HTR-8/SVneo (cell line): ENCODE data around the gene MRPL33.
A peak's percentile ranks its signal among the peaks of the same experiment; 100 is the strongest.

Source experiments
- DNase-seq: peaks from one replicate; pipeline ENCODE4 v3.0.0; 2011; ENCODE audit warnings: low spot score, mixed read lengths; ENCODE audit not compliant: insufficient read length
- FAIRE-seq: peaks from 2 replicates; lab custom pipeline; 2011; peaks lifted over from hg19 to GRCh38; lab: Jason Lieb, UNC

Gene MRPL33

DNA sequence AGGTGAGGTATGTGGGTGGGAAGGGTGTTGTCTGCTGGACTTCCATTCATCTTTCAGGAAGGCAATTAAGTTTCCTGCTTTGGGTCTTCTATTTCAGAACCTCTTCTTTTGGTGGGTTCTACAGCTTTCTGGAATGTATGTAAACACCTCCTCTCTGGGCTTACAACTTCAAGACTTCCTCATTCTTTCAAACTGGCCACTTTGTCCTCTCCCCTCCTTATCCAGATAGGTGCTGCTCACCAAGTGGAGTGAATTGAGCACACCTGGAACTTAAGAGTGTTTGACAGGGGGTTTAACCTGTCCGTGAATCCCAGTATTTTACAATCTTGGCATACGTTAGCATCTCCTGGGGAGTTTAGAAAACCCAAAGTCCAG, 5.2 kb upstream of the MRPL33 start:
- FAIRE-seq (no peak), DNase-seq (no peak)

DNA sequence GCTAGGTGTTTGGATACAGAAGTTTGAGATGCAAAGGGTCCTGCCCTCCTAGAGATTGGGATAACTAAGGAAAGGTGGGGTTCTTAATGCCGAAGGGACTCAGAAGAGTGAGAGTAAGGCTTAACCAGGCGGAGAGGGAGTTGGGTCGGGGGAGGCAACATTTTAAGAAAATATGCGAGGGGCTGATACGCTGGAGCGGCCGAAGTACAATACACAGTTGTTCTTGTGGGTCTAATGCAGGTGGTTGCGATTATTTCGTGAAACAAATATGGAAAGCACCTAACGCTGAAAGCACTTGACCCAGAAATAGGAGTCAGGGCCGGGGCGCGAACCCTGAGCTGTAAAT, 344 bp upstream of the MRPL33 start:
- no peak for FAIRE-seq
- no peak for DNase-seq

DNA sequence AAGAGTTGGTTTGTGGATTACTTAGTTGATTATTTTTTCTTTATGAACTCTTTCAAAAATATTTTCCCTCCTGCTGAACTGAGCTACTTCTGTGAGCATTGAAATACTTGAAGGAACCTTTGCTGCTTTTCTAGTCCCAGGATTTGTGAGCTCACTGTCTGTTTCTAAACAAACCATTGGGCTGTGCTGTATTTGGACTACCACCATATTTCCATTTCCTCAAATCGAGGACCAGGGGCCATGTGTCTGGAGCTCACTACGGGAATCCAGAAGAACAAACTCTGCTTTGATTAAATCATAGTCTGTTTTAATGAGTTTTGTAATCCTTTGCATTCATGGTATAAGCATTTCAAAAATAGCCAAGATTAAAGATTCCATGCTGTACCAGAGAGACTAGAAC, 1.3 kb downstream of the MRPL33 start:
- DNase-seq (no peak), FAIRE-seq (no peak)

DNA sequence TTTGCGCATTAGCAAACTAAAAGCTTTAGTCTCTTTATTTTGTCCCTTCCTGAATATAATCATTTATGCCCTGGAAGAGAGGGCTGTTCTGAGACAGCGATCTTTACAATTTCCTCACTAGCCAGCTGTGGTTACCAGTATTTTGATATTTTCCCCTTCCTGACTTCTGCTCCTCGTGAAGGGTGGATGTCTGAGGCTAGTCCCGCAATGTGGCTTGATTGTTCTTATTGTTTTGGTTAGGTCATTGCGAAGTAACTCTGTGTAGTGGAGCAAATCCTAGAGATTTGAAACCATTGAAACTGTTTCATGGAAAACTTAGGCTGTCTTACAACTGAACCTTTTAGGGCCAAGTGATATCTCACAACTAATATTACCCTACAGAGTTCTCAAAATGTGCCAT, 2.4 kb downstream of the MRPL33 start:
- no peak for DNase-seq
- no peak for FAIRE-seq

DNA sequence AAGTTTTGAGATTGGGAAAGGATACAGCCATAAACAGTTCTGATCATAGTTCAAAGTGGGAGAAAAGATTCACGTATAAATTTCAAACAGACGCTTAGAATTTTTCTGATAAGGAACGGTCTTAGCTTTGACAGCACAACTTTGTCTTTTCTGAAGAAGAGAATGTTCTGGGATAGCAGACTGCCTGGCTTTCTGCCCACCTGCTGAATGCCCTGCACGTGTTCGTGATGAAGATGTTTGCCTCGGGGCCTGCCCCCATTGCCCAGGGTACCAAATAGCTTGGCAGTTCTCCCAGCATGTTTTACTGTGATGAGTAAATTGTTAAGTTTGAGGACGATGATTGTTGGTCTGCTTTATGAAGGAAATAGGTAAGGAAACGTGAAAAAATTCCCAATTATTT, 4.6 kb downstream of the MRPL33 start:
- peak; percentile 50 for DNase-seq
- peak; percentile 60 for FAIRE-seq

DNA sequence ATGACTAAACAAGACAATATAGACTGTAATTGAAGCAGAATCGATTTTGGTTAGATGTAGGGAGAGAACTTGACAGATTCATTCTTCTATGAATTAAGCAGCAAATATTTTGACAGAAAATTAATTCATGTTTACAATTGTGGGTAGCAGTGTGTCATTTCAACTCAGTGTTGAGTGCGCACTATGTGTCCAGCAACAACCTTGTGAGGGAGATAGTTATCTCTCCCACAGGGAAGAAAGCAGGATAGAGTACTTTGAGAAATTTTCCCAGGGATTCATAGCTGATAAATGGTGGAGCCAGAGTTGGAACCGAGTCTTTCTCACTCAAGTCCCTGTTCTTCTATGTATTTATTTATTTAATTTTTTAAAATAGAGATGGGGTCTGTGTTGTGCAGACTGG, 5.2 kb downstream of the MRPL33 start:
- DNase-seq = no peak
- FAIRE-seq = no peak

DNA sequence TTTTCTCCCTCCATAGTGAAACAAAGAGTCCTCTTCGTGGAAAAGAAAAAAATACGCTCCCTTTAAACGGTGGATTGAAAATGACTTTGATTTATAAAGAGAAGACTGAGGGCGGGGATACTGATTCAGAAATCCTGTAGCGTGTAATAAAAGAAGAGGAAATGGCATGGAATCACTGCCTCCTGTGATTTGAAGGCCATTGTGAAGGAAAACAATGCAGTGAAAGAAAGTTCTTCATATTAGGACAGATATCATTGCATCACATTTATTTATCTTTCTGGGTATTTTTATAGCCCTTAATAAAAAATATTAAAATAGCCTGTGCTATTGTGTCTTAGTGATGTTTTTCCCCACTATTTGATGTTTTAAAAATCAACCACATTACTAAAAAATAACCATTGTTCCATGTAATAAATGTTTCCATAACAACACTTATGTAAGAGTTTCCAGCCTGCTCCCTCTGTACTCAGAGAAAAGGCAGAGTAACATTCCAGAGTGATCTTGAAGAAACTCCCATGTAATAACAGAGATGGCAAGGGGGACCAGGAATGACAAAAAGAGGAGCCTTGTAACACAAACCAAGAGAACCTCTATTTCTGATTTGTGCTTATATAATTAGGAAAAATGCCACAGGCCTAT, 8.0 kb downstream of the MRPL33 start:
- FAIRE-seq (no peak), DNase-seq (no peak)

DNA sequence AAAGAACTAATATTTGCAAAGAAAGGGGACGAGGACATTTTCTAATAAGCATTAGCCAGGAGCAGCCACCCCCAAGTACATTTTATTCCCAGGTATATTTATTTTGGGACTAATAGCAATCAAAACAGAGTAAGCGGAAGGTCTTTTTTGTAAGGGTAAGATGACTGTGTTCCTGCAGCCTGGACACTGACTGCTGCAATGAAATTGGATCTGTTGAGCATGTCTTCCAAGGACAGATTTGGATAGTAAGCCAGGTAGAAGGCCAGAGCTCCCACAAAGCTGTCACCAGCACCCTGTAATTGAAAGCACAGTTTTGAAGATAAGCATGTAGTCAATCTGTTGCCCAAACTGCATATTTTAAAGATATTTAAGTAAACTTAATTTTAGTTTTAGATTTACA, 10.0 kb downstream of the MRPL33 start:
- FAIRE-seq (no peak), DNase-seq (no peak)

DNA sequence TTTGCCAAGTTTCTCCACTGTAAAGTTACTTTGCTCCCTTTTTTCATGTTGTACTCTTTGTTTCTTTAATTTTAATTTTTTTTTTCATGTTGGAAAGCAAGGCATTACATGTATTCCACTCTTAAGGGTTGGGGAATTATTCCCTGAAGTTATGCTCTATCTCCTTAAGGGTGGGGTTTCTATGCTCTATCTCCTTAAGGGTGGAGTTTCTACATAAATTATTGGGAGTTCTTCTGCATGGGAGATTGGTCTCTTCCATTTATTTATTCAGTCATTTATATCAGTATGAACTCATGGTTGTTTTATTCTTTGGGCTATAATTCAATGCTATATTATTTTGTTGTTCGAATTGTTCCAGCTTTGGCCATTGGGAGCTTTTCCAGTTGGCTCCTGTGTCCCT, 11.2 kb downstream of the MRPL33 start:
- FAIRE-seq = no peak
- no peak for DNase-seq

DNA sequence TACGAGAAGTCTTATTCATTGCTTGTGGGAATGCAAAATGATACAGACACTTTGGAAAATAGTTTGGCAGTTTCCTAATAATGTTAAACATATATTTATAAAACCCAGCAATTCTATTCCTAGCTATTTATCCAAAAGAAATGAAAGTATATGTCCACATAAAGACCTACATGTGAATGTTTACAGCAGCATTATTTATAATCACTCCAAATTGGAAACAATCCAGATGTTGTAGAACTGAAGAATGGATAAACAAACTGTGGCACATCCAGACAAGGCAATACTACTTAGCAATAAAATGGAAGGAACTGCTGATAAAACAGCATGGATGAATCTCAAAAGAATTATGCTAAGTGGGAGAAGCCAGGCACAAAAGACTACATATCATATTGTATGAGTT, 19.3 kb downstream of the MRPL33 start:
- no peak for DNase-seq
- no peak for FAIRE-seq

DNA sequence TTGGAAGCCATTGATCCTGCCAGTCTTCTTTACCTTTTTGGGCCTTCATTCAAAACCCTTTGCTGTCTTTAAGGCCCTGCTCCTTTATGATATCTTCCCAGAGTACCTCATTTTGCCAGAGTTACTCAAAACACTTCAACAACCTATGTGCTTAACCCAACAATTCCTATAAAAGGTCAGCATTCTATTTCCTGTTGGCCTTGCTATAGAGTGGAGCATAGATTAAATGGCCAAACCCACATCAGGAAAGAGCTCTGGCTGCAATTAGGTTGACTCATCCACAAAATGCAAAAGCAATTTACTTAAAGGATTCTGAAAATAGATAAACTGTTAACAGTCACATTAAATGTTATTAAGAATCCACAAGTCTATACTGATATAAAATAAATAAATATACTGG, 21.2 kb downstream of the MRPL33 start:
- no peak for FAIRE-seq
- DNase-seq = no peak

DNA sequence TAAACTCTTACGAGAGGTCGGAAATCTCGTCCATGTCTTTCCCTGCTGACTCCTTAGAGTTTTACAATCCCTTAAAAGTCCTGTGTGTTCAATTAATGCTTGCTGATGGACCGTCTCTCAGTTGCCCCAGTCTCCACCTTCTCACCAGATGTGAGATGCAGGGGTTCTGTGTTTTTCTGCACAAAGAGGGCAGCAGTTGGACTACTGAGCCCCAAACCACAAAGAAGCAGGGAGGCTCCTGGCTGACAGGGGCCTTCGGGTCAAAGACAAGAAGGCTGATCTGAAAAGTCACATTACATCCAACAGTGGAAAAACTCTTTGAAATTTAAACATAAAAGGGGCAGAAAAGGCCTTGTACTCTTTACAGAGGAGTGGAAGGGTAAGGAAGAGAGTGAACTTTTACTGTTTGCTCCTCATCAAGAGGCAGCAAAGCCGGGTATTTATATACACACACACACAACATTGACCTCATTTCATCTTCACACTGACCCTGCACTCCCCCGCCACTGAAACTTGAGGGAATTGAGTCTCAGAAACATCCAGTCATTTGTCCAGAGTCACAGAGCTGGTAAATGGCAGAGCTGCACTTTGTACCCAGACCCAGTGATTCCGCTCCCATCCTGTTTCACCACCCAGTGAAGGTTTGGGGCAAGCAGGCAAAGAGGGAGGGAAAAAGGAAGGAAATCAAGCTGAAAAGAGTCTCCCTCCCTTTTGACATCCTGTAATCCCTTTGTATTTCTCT, 23.7 kb downstream of the MRPL33 start:
- DNase-seq (no peak), FAIRE-seq (no peak)

DNA sequence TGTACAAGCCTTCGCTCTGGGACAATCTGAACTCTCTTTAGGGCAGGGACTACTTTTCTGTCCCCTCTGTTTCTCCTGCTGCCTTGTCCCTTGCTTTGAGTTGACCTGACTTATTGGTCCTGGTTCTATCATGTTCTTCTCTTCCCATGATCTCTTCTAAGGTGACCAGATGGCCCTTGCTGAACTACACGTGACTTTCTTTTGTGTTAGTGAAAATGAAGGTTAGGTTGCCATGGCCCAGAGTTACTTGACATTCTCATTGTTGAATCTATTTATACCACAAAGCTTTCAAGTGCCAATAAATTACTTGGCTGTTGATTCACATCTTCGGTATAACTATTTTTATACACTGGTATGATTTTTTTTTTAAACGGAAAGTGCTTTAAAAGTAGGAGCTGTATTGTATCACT, 24.4 kb downstream of the MRPL33 start:
- no peak for FAIRE-seq
- DNase-seq = no peak

DNA sequence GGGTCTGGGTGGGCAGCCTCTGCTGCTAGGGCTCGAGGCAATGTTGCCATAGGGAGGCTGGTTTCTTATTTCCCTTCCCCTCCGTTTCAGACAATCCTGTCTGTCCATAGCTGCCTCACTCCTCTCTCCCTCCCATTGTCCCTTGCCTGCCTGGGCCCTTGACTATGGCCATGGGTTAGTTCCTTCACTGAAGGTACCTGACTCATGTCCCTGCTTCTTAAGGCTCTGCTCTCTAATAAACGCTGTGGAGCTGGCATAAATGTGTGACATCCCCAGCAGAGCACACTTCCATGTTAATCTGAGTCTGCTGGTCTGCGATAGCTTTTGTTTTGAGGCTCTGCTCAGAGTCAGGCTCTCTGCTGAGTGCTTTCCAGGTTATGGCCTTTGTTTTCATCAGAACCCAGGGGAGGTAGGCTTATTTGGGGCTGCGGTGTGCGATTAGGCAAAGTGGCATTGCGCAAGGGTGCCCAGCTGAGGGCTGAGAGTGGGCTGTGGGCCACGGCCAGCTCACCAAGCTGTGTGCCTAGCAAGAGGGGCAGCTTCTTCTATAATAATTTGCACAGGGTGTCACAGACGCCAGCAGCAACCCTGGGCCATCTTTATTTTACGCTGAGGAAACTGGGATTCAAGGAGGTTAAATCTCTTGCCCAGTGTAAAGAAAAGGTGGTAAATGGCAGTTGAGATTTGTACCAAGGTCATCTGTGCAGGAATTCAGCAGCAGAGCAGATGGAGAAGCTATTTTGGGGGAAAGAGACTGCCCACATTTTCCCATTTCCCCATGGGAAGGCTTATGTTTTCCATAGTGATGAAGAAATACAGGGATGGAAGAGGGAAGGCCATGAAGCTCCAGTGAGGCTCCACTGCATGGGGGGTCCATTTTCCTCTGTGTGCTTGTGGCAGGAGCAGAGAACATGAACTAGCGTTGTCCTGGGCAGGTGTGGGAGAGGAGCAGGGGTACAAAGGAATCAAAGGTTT, 25.6 kb downstream of the MRPL33 start:
- FAIRE-seq (no peak), DNase-seq (no peak)

DNA sequence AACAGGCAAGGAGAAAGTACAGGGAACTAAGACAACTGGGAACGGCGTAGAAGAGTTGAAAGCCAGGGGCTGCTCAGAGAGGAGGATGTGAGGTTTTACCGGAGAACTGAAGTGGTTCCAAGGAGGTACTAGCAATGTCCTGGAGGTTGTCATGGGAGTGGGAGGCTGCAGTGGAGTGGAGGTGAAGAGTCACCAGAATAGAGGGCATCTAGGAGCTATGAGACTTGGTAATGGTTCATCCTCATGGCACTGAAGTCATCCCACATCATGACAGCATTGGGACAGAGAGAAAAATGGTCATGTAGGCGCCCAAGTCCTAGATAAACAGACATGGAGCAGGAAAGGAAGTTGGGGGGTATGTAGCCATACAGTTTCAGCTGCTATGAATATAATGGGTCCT, 26.3 kb downstream of the MRPL33 start:
- no peak for FAIRE-seq
- no peak for DNase-seq

DNA sequence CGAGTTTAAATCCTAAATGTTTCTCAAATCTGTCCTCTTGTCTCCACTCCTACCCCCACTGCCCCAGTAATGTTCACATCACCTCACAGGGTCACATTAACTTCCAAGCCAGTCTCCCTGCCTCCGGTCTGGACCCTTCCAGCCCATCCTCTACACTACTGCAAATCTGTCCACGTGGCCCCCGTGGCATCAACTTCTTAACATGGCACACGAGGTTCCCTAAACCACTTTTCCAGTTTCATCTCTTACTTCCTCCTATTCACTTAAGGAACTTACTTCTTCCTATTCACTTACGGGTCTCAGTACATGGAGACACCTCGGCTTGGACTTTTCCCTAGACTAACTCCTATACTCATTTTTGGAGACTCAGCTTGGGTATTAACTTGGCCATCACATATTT, 27.0 kb downstream of the MRPL33 start:
- DNase-seq = no peak
- FAIRE-seq = no peak

DNA sequence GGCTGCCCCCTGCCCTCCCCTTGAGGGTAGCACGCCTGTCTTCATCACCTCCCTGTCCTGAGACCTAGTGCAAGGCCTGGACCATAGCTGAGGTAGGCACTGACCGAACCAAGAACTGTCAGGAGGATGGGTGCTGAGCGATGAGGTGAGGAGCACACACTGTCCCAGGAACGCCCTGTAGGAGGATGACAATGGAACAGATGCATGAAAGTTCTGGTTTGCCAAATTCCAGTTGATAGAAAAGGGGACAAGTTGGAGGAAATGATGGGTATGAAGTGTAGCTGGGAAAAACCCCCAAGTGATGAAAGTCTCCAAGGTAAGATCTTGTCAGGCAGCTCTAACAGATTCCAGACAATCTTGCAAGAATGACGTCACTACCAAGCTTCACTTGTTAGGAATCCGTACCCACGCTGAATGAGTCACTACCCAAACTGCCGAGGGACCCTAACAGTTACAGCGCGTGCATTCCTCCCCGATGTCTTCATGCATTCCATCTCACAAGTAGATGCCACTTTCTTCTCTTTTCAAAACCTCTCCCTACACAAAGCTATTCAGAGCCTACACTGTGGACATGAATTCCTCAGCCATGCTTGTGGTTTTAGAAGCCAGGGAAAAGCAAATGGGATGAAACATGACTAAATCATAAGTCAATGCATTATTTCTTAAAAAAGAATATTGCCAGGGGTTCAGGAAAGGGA, 27.6 kb downstream of the MRPL33 start:
- FAIRE-seq (peak; percentile 96), DNase-seq (peak; percentile 94)

DNA sequence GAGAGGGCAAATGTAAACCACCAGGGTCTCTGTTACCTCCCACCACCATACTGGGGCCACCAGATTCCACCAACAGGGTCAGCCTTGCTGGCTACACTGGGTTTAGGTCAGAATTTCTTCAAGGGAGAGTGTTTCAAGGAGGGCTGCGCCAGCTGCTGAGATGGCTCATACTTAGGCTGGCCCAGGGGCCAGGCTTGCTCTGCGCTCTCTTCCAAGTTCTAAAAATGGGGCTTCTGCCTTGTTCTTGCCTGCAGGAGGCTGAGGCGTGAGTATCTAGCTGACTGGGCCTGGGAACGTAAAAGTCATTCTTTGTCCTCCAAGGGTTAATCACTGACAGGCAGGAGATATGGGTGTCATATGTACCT, 28.1 kb downstream of the MRPL33 start:
- FAIRE-seq (no peak), DNase-seq (no peak)

DNA sequence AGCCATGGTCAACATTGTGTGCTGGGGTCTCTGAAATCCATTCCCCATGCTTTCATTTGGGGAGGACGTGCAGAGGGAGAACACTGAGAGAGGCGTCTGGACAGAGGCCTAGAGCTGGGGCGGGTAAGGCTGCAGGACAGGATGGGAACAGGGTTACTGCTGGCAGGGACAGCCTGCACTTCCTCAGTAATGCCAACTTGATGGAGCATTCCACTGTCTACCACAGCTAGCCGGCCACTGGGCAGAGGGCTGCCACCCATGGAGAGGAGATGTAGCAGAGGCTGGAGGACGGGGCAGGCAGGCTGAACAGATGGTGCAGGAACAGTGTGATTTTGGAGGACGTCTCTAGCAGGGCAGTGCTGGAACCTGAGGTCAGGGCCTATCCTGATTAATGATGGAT, 29.3 kb downstream of the MRPL33 start:
- peak; percentile 26 for FAIRE-seq
- no peak for DNase-seq

DNA sequence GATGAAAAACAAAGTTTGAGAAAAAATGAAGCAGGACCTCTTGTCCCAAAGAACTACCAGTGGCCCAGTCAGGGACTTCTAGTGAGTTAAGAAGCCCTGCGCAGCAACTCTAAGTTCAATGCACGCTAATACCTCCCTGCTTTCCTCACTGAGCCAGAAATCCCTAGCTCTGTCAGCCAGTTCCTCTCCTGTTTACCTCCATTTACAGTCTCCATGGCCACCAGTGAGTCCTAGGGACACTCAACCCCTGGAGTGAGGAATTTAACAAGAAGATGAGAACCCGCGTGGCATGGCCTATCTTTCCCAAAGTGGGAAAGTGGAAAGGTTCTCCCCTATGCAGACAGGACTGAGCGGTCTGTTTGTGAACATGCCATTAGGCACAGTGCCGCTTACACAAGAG, 31.0 kb downstream of the MRPL33 start:
- no peak for DNase-seq
- no peak for FAIRE-seq

DNA sequence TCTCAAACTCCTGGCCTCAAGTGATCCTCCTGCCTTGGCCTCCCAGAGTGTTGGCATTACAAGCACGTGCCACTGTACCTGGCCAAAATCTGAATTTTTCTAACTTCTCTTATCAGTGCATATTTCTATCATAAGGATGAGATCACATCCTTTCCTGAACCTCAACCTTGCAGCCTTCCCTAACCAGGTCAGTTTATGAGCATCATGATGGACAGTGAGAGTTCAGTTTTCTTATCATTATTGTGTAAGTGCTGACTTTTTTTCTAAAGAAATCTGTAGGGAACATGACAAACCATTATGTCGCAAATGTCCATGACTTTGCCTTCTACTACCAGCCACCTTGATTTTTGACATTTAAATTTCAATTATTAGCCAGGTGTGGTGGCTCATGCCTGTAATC, 31.5 kb downstream of the MRPL33 start:
- DNase-seq (no peak), FAIRE-seq (no peak)
